Right lobe of liver (tissue), 6 donors: ENCODE measurements around the gene PRKCZ. TPM values are rescaled to one million over a fixed set of nuclear protein-coding genes. Genes with fewer than 3 reads are reported as not detected.

Source experiments
- ATAC-seq, 4 donors: fragments of 200-7000 bp; cut with Tn5 transposase; one replicate each; pipeline ENCODE4 v1.9.1; 2020; ENCODE audit warnings: mild to moderate bottlenecking in 4 of 4, moderate library complexity in 4 of 4
- DNase-seq, 3 donors: peaks; one replicate each; pipeline ENCODE4 v3.0.0-alpha.2; 2020
- H3K27ac ChIP-seq, 3 donors: fragments of 200-600 bp; one replicate each; pipeline ENCODE4 v1.8.0; 2022
- H3K27me3 ChIP-seq, 2 donors: fragments of 200-600 bp; one replicate each; pipeline ENCODE4 v1.8.0; 2022
- H3K36me3 ChIP-seq, 4 donors: fragments of 200-600 bp; sonication (generic) in 1 of 4; one replicate each; pipeline versions ENCODE4 v1.5.1 to v1.8.0; 2017 to 2022; ENCODE audit warnings: control low read depth in 1 of 4
- H3K4me1 ChIP-seq, 4 donors: fragments of 200-600 bp; sonication (generic) in 1 of 4; one replicate each; pipeline versions ENCODE4 v1.5.1 to v1.8.0; 2017 to 2022; ENCODE audit warnings: control low read depth in 1 of 4
- H3K4me3 ChIP-seq, 3 donors: fragments of 200-600 bp; one replicate each; pipeline ENCODE4 v1.8.0; 2022
- H3K9me3 ChIP-seq, 4 donors: fragments of 200-600 bp; sonication (generic) in 1 of 4; one replicate each; pipeline versions ENCODE4 v1.5.1 to v1.8.0; 2017 to 2022; ENCODE audit warnings: control low read depth in 1 of 4
- CTCF ChIP-seq, 4 donors: fragments of 200-600 bp in 3 of 4; fragments of 450-650 bp in 1 of 4; IDR thresholded peaks; one replicate each; pipeline versions ENCODE4 v1.5.1 to v1.8.0; 2016 to 2022; ENCODE audit warnings: antibody characterized with exemption in 4 of 4, mild to moderate bottlenecking in 2 of 4
- POLR2A ChIP-seq: fragments of 450-650 bp; IDR thresholded peaks from one replicate; pipeline ENCODE4 v1.6.1; 2017; ENCODE audit warnings: antibody characterized with exemption, mild to moderate bottlenecking
- WGBS: methylation state at CpG from one replicate; pipeline ENCODE4 v1.1.6; 2018; ENCODE audit warnings: low coverage, low lambda C conversion rate; ENCODE audit not compliant: insufficient coverage; ENCODE audit errors: missing lambda C conversion rate; 5-methylcytosine and 5-hydroxymethylcytosine counted together
- intact Hi-C, 2 donors: fragments of 100-400 bp; cut with DNase I; formaldehyde crosslinking; loops; one replicate each; pipeline versions ENCODE4 v1.11.2 to v1.14.1; 2022
- total RNA-seq, 6 experiments: library from RNA; depleted of rRNA in 2 of 6; stranded (reverse); fragments of >200 nt in 2 of 6; fragmentation: NEBNext Ultra II Directional in 3 of 6; extraction: Animal tissue kit (Norgen Biotek cat#: 25700) in 3 of 6; gene quantifications; one replicate each; pipeline versions ENCODE4 v1.1.0 to v1.2.4, GENCODE V29; 2016 to 2023
- donor health status: DM: no; HTN: yes; CAD: no.
- donor health status: DM: no; HTN: no; CAD: no.
- donor health status: DM: no; HTN: no; CAD: no.
- donor health status: DM: no; HTN: yes; CAD: no.
- donor health status: DM: no; HTN: yes; CAD: no.

Gene PRKCZ
- total RNA-seq, 6 experiments from 2014 or later: 10.3 to 20.1 (median 15.8) TPM

DNA sequence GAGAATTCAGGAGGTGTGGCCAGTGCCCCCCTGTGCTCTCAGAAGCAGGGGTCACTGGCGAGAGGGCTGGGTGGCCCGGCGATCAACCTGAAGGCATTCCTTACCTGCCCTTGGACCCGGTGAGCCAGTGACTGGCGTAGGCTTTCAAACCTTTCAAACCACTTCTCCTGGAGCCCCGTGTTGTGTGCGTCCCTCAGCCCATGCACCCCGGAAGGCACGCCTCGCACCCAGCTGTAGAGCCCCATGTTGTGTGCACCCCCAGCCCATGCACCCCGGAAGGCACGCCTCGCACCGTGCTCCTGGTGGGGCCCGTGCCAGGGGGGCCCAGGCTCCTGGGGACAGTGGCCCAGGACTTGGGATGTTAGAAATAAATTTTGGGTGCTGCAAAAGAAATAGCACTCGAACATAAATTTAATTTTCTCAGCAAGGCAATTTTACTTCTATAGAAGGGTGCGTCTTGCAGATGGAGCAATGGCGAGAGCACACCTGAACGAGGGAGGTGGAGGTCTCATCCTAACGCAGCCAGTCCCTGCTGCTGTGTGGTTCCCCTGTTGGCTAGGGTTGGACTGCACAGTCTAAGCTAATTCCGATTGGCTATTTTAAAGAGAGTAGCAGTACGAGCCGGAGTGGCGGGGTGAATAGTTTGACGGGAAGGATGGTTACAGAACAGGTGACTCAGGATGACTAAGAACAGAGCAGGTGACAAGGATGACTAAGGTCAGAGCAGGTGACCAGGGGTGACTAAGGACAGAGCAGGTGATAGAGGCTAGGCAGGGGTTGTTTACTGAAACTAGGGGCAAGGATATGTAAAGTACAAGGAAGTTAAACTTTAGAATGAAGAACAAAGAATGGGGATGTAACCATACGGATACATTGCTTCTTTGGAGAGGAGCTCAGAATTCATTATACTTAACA lies 47.4 kb downstream of the PRKCZ start:
- H3K27me3 ChIP-seq: no peaks in the 10 kb centered on the region
- no peaks in the 10 kb centered on the region for H3K36me3 ChIP-seq
- intact Hi-C loops: no loop called here
- ATAC-seq (no peak), DNase-seq (no peak)
- no peaks in the 10 kb centered on the region for H3K4me1 ChIP-seq
- H3K4me3 ChIP-seq: no peak overlapping the region
- H3K9me3 ChIP-seq: no peaks in the 10 kb centered on the region
- no peak for TF ChIP-seq POLR2A
- TF ChIP-seq CTCF (IDR thresholded peaks at IDR 0.05): no peak
- no peak overlapping the region for H3K27ac ChIP-seq
- WGBS: 94% methylated on average over 17 of the region's 26 CpGs

DNA sequence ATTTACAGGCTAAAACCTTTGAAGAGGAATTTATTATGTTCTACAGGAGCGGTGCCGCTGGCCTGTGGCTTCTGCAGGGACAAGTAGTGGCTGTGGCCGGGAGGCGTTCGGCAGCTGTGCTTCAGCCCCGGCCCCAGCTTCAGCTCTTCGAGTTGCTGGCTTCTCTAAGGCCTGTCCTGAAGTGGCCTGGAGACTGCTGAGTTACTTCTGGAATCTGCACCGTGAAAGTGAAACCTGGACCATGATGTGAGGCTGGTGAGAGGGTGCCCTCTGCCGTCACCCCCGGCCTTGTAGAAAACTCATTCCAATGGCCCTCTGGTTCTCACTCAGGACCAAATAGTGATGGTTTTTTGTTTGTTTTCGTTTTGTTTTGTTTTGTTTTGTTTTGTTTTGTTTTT lies 48.1 kb downstream of the PRKCZ start:
- Histone ChIP-seq H3K4me1 (no peaks in the 10 kb centered on the region), H3K36me3 (no peaks in the 10 kb centered on the region), H3K4me3 (no peak overlapping the region), H3K27ac (no peak overlapping the region), H3K27me3 (no peaks in the 10 kb centered on the region), H3K9me3 (no peaks in the 10 kb centered on the region)
- no peak for TF ChIP-seq CTCF (IDR thresholded peaks at IDR 0.05)
- no peak for TF ChIP-seq POLR2A
- DNase-seq: peak in 1 of 3 donors; percentile 31
- intact Hi-C loops: no loop called here
- ATAC-seq: peak in 3 of 4 donors; percentile 17 to 69 (median 36)
- WGBS: 90% methylated on average over 6 of the region's 11 CpGs

- no peak for TF ChIP-seq POLR2A
- TF ChIP-seq CTCF (IDR thresholded peaks at IDR 0.05): no peak
- peak in 1 of 3 donors; percentile 34 for DNase-seq
- intact Hi-C loops: no loop called here
Measured at GRCh38 chr1:2098839-2099785, 48.9 kb downstream of the PRKCZ start.

GRCh38 chr1:2099886-2100779 lies 49.9 kb downstream of the PRKCZ start:
- H3K27me3 ChIP-seq: no peaks in the 10 kb centered on the region
- TF ChIP-seq POLR2A (no peak), CTCF (IDR thresholded peaks at IDR 0.05) (no peak)
- intact Hi-C loops: no loop called here
- no peak overlapping the region for H3K27ac ChIP-seq
- H3K4me3 ChIP-seq: no peak overlapping the region
- no peaks in the 10 kb centered on the region for H3K9me3 ChIP-seq
- DNase-seq (peak in 1 of 3 donors; percentile 46), ATAC-seq (no peak)
- peaks cover 0 to 6% (median 0%) of the 10 kb centered on the region in 4 donors for H3K4me1 ChIP-seq
- H3K36me3 ChIP-seq: no peaks in the 10 kb centered on the region
- 90% methylated on average over 9 of the region's 22 CpGs for WGBS

More at GRCh38 chr1:2098839-2099785, 48.9 kb downstream of the PRKCZ start:
- 91% methylated on average over 18 of the region's 35 CpGs for WGBS
- no peak for ATAC-seq
- no peaks in the 10 kb centered on the region for H3K27me3 ChIP-seq
- H3K4me1 ChIP-seq: no peaks in the 10 kb centered on the region
- no peak overlapping the region for H3K4me3 ChIP-seq
- no peaks in the 10 kb centered on the region for H3K9me3 ChIP-seq
- no peaks in the 10 kb centered on the region for H3K36me3 ChIP-seq
- H3K27ac ChIP-seq: no peak overlapping the region
